NT2/D1 (cell line): Measurements from ENCODE around the gene COQ10A.

ENCODE experiments used
- SUZ12 ChIP-seq: IDR thresholded peaks from 2 replicates; pipeline ENCODE4 v1.6.1; 2011; ENCODE audit not compliant: insufficient read length, insufficient read depth; ENCODE audit errors: extremely low read depth
- ZNF274 ChIP-seq: IDR thresholded peaks from 2 replicates; pipeline ENCODE4 v1.6.1; 2011; ENCODE audit warnings: mild to moderate bottlenecking, low read depth, low read length

DNA sequence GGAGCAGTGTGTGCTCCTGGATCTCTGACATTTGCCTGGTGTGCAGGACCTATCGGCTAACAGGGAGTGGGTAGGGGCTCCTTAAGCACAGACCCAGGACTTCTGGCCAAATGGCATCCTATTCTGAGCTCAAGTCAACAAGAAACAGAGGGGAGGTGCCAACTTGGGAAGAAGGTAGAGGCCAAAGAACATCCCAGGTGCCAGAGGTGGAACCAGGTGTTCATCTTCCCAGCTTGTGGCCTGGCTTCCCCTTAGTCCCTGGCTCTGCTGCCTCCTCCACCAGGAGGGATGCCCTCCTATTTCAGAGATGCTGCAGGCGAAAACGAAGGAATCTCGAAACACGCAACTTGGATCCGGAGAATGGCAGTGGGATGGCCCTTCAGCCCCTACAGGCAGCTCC is 30.7 kb upstream of the COQ10A start:
- TF ChIP-seq SUZ12 (no peak), ZNF274 (no peak)
